Ramos (cell line): ENCODE data around the gene KLHL24.
"Not testable (repeated sequence)": the region's sequence is repeated elsewhere in the genome, so short reads cannot be mapped to it uniquely, and the experiment has no call there.

Experiments
- in situ Hi-C: fragments of 300-500 bp; cut with MboI; formaldehyde crosslinking; loops from one replicate; pipeline ENCODE4 v1.14.3; 2022; ENCODE audit warnings: low sequenced_read_pairs; ENCODE audit not compliant: unreplicated experiment

KLHL24 gene

GRCh38 chr3:183634707-183635106 is 716 bp upstream of the KLHL24 start:
- in situ Hi-C loops = no loop called here

- in situ Hi-C loops = no loop called here
These were observed 354 bp upstream of the KLHL24 start for GRCh38 chr3:183635107-183635430.

GRCh38 chr3:183636221-183637105 is 1.0 kb downstream of the KLHL24 start:
- in situ Hi-C loops = no loop called here

- in situ Hi-C loops = no loop called here
These were observed 1.7 kb downstream of the KLHL24 start for GRCh38 chr3:183637106-183637486.

- in situ Hi-C loops = not testable (repeated sequence)
These were observed 2.2 kb downstream of the KLHL24 start for GRCh38 chr3:183637633-183638032.

GRCh38 chr3:183638101-183638852 is 2.9 kb downstream of the KLHL24 start:
- in situ Hi-C loops = no loop called here

- in situ Hi-C loops = not testable (repeated sequence)
These were observed 5.2 kb downstream of the KLHL24 start for GRCh38 chr3:183640635-183641034.

GRCh38 chr3:183641882-183642281 is 6.5 kb downstream of the KLHL24 start:
- in situ Hi-C loops = no loop called here

- in situ Hi-C loops = no loop called here
These were observed 8.8 kb downstream of the KLHL24 start for GRCh38 chr3:183644244-183644643.

GRCh38 chr3:183645254-183645653 is 9.8 kb downstream of the KLHL24 start:
- in situ Hi-C loops = no loop called here

GRCh38 chr3:183650554-183650953 is 15.1 kb downstream of the KLHL24 start:
- in situ Hi-C loops = no loop called here

- in situ Hi-C loops = no loop called here
These were observed 18.0 kb downstream of the KLHL24 start for GRCh38 chr3:183653209-183654064.

- in situ Hi-C loops = no loop called here
These were observed 19.3 kb downstream of the KLHL24 start for GRCh38 chr3:183654727-183655126.

GRCh38 chr3:183662099-183662498 is 26.7 kb downstream of the KLHL24 start:
- in situ Hi-C loops = no loop called here

GRCh38 chr3:183664913-183665381 is 29.5 kb downstream of the KLHL24 start:
- in situ Hi-C loops = no loop called here

GRCh38 chr3:183680061-183680460 is 44.6 kb downstream of the KLHL24 start:
- in situ Hi-C loops = no loop called here

- in situ Hi-C loops = no loop called here
These were observed 52.3 kb downstream of the KLHL24 start for GRCh38 chr3:183687705-183688104.

GRCh38 chr3:183688874-183689273 is 53.5 kb downstream of the KLHL24 start:
- in situ Hi-C loops = no loop called here

GRCh38 chr3:183689621-183690020 is 54.2 kb downstream of the KLHL24 start:
- in situ Hi-C loops = not testable (repeated sequence)

- in situ Hi-C loops = no loop called here
These were observed 55.1 kb downstream of the KLHL24 start for GRCh38 chr3:183690402-183690995.
